AG09309 (cell line): ENCODE measurements around the gene C10orf90.

Experiments
- DNase-seq: peaks from one replicate; pipeline ENCODE4 v3.0.0-alpha.2; 2010; ENCODE audit warnings: low read depth
- H3K4me3 ChIP-seq: 2 replicates; pipeline ENCODE4 v1.5.1; 2011; ENCODE audit warnings: mild to moderate bottlenecking, low read depth, low read length, moderate library complexity; ENCODE audit not compliant: control insufficient read depth
- TF ChIP-seq, protein P1 (sequence below): IDR thresholded peaks from 2 replicates; pipeline ENCODE4 v1.5.1; 2011; ENCODE audit warnings: mild to moderate bottlenecking, low read depth, low read length, inconsistent platforms; ENCODE audit not compliant: insufficient read depth, control insufficient read depth; ENCODE audit errors: missing control alignments

C10orf90 gene

GRCh38 chr10:126375299-126375698 is 295.2 kb downstream of the C10orf90 start:
- H3K4me3 ChIP-seq: no peak overlapping the region
- DNase-seq: no peak
- TF ChIP-seq, protein P1, sequence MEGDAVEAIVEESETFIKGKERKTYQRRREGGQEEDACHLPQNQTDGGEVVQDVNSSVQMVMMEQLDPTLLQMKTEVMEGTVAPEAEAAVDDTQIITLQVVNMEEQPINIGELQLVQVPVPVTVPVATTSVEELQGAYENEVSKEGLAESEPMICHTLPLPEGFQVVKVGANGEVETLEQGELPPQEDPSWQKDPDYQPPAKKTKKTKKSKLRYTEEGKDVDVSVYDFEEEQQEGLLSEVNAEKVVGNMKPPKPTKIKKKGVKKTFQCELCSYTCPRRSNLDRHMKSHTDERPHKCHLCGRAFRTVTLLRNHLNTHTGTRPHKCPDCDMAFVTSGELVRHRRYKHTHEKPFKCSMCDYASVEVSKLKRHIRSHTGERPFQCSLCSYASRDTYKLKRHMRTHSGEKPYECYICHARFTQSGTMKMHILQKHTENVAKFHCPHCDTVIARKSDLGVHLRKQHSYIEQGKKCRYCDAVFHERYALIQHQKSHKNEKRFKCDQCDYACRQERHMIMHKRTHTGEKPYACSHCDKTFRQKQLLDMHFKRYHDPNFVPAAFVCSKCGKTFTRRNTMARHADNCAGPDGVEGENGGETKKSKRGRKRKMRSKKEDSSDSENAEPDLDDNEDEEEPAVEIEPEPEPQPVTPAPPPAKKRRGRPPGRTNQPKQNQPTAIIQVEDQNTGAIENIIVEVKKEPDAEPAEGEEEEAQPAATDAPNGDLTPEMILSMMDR: no peak
